ENCODE measurements around the gene NRM. TPM values are rescaled to one million over a fixed set of nuclear protein-coding genes. Genes with fewer than 3 reads are reported as not detected.

NRM gene
- total and polyA plus RNA-seq, 2 of the 13 experiments (the other 11 are each of a cell fraction or from before 2014, with no cell fraction given), result 12.5 to 16.0 TPM

DNA sequence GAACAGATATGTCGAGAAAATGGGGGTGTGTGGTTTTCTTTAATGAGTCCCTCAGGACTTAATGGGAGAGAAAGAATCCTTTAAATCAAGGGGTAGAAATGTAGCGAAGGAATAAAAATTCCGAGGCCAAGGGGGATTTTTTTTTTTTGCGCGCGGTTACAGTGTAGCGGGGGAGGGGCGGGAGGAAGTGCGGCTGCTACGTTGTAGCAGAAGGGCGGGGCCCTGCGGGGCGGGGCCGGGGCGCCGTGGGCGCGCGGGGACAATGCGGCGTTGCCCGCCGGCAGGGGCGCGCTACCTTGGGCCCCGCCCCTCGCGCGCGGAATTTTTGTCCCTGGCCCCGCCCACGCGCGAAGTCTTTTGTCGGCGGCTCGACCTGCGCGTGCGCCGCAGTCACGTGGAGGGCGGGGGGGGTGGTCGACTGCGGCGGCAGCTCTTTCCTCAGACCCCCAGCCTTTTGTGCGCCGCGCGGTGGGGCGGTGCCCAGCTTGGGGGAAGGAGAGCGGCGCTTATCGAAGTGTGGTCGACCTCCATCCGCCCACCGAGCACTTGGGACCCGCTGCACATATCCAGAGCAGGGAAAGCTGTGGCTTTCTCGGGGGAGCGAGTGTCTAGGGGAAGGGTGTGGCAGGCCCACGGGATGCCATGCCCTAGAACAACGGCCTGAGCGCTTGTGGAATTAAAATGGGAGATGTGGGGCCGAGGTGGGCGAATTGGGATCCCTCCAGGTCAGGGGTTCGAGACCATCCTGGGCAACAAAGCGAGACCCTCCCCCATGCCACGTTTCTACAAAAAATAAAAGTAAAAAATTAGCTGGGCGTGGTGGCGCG is 30.6 kb upstream of the NRM start (continued):
- TF ChIP-seq, protein P1, sequence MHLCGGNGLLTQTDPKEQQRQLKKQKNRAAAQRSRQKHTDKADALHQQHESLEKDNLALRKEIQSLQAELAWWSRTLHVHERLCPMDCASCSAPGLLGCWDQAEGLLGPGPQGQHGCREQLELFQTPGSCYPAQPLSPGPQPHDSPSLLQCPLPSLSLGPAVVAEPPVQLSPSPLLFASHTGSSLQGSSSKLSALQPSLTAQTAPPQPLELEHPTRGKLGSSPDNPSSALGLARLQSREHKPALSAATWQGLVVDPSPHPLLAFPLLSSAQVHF (CRISPR knock-in tag; IDR thresholded peaks at IDR 0.05), result no peak
- TF ChIP-seq ZNF678 (CRISPR knock-in tag; IDR thresholded peaks at IDR 0.05) (no peak; the same call in 1 of the 2 replicates), ZSCAN9 (CRISPR knock-in tag; IDR thresholded peaks at IDR 0.05; ENCODE audit: borderline replicate concordance) (0 out of 2 replicates have a peak, but pooled peaks have one; percentile 52), HNRNPH1 (optimal IDR thresholded peaks at IDR 0.05; ENCODE audit: low read depth, low read length) (peak; percentile 36), HHEX (CRISPR knock-in tag; IDR thresholded peaks at IDR 0.05) (no peak), ZNF432 (CRISPR knock-in tag; IDR thresholded peaks at IDR 0.05; ENCODE audit: borderline replicate concordance) (no peak), AKAP8 (CRISPR knock-in tag; IDR thresholded peaks at IDR 0.05) (peak; percentile 99), ZNF207 (IDR thresholded peaks at IDR 0.05; ENCODE audit: borderline replicate concordance) (no peak), ZNF264 (CRISPR knock-in tag; IDR thresholded peaks at IDR 0.05) (0 out of 2 replicates have a peak, but pooled peaks have one; percentile 39), GLI4 (CRISPR knock-in tag; IDR thresholded peaks at IDR 0.05; ENCODE audit: borderline replicate concordance) (no peak; the same call in 1 of the 2 replicates), ZC3H4 (CRISPR knock-in tag; IDR thresholded peaks at IDR 0.05; ENCODE audit: borderline replicate concordance) (peak; percentile 92; the same call in 1 of the 2 replicates), ZFP1 (CRISPR knock-in tag; IDR thresholded peaks at IDR 0.05) (peak; percentile 46; the same call in 1 of the 2 replicates), LCORL (IDR thresholded peaks at IDR 0.05) (no peak), LCORL (CRISPR knock-in tag; IDR thresholded peaks at IDR 0.05) (peak; percentile 45; the same call in 1 of the 2 replicates), DMAP1 (CRISPR knock-in tag; IDR thresholded peaks at IDR 0.05) (peak; percentile 86), PLRG1 (conservative IDR thresholded peaks at IDR 0.05) (no peak), ZZZ3 (CRISPR knock-in tag; IDR thresholded peaks at IDR 0.05; ENCODE audit: borderline replicate concordance) (0 out of 2 replicates have a peak, but pooled peaks have one; percentile 20), ZBTB20 (CRISPR knock-in tag; IDR thresholded peaks at IDR 0.05; ENCODE audit: borderline replicate concordance, low read depth) (no peak), SP4 (CRISPR knock-in tag; IDR thresholded peaks at IDR 0.05) (peak; percentile 88)
- TF ChIP-seq, protein P2, sequence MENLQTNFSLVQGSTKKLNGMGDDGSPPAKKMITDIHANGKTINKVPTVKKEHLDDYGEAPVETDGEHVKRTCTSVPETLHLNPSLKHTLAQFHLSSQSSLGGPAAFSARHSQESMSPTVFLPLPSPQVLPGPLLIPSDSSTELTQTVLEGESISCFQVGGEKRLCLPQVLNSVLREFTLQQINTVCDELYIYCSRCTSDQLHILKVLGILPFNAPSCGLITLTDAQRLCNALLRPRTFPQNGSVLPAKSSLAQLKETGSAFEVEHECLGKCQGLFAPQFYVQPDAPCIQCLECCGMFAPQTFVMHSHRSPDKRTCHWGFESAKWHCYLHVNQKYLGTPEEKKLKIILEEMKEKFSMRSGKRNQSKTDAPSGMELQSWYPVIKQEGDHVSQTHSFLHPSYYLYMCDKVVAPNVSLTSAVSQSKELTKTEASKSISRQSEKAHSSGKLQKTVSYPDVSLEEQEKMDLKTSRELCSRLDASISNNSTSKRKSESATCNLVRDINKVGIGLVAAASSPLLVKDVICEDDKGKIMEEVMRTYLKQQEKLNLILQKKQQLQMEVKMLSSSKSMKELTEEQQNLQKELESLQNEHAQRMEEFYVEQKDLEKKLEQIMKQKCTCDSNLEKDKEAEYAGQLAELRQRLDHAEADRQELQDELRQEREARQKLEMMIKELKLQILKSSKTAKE (CRISPR knock-in tag; IDR thresholded peaks at IDR 0.05; ENCODE audit: borderline replicate concordance), result peak; percentile 32; the same call in 1 of the 2 replicates
- TF ChIP-seq, protein P3, sequence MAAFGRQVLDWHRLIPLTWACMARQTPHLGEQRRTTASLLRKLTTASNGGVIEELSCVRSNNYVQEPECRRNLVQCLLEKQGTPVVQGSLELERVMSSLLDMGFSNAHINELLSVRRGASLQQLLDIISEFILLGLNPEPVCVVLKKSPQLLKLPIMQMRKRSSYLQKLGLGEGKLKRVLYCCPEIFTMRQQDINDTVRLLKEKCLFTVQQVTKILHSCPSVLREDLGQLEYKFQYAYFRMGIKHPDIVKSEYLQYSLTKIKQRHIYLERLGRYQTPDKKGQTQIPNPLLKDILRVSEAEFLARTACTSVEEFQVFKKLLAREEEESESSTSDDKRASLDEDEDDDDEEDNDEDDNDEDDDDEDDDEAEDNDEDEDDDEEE (CRISPR knock-in tag; IDR thresholded peaks at IDR 0.05), result no peak
- TF ChIP-seq, protein P4, sequence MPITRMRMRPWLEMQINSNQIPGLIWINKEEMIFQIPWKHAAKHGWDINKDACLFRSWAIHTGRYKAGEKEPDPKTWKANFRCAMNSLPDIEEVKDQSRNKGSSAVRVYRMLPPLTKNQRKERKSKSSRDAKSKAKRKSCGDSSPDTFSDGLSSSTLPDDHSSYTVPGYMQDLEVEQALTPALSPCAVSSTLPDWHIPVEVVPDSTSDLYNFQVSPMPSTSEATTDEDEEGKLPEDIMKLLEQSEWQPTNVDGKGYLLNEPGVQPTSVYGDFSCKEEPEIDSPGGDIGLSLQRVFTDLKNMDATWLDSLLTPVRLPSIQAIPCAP (CRISPR knock-in tag; IDR thresholded peaks at IDR 0.05; ENCODE audit: low read depth), result no peak
- TF ChIP-seq, protein P5, sequence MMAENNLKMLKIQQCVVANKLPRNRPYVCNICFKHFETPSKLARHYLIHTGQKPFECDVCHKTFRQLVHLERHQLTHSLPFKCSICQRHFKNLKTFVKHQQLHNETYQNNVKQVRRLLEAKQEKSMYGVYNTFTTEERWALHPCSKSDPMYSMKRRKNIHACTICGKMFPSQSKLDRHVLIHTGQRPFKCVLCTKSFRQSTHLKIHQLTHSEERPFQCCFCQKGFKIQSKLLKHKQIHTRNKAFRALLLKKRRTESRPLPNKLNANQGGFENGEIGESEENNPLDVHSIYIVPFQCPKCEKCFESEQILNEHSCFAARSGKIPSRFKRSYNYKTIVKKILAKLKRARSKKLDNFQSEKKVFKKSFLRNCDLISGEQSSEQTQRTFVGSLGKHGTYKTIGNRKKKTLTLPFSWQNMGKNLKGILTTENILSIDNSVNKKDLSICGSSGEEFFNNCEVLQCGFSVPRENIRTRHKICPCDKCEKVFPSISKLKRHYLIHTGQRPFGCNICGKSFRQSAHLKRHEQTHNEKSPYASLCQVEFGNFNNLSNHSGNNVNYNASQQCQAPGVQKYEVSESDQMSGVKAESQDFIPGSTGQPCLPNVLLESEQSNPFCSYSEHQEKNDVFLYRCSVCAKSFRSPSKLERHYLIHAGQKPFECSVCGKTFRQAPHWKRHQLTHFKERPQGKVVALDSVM (CRISPR knock-in tag; IDR thresholded peaks at IDR 0.05), result no peak
- TF ChIP-seq, protein P6, sequence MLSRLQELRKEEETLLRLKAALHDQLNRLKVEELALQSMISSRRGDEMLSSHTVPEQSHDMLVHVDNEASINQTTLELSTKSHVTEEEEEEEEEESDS (CRISPR knock-in tag; IDR thresholded peaks at IDR 0.05; ENCODE audit: borderline replicate concordance), result no peak

All from HepG2 (cell line).